Osteoblast (primary cell): Measurements from ENCODE around the gene OR1D5. TPM values are rescaled to one million over a fixed set of nuclear protein-coding genes. Genes with fewer than 3 reads are reported as not detected.

Experiments
- DNase-seq: peaks from one replicate; pipeline ENCODE4 v3.0.0; 2011; ENCODE audit warnings: low spot score, mixed read lengths; ENCODE audit not compliant: insufficient read length; ENCODE audit errors: missing footprints
- H2AFZ ChIP-seq: 2 replicates; pipeline ENCODE4 v1.6.0; 2011; ENCODE audit warnings: mild to moderate bottlenecking, low read length
- H3K27ac ChIP-seq: 2 replicates; pipeline ENCODE4 v1.5.1; 2011; ENCODE audit warnings: mild to moderate bottlenecking, low read depth, low read length, moderate library complexity
- H3K27me3 ChIP-seq: 2 replicates; pipeline ENCODE4 v1.6.0; 2012; ENCODE audit warnings: mild to moderate bottlenecking, control low read depth, inconsistent platforms, low read length, moderate library complexity; ENCODE audit not compliant: insufficient read depth
- H3K36me3 ChIP-seq: 2 replicates; pipeline ENCODE4 v1.5.1; 2011; ENCODE audit warnings: mild to moderate bottlenecking, low read length, control low read depth, moderate library complexity; ENCODE audit not compliant: insufficient read depth
- H3K4me1 ChIP-seq: 2 replicates; pipeline ENCODE4 v1.5.1; 2011; ENCODE audit warnings: mild to moderate bottlenecking, low read length, control low read depth, moderate library complexity; ENCODE audit not compliant: insufficient read depth
- H3K4me2 ChIP-seq: 2 replicates; pipeline ENCODE4 v1.6.0; 2011; ENCODE audit warnings: mild to moderate bottlenecking, low read length; ENCODE audit not compliant: insufficient read depth
- H3K4me3 ChIP-seq: fragments of 200-600 bp; sonication (generic); 3 replicates; pipeline ENCODE4 v1.5.1; 2012; ENCODE audit warnings: mild to moderate bottlenecking, low read length, inconsistent platforms; ENCODE audit not compliant: insufficient read depth
- H3K79me2 ChIP-seq: 2 replicates; pipeline ENCODE4 v1.6.0; 2012; ENCODE audit warnings: mild to moderate bottlenecking, low read length, control low read depth, inconsistent platforms; ENCODE audit not compliant: insufficient read depth
- H3K9me3 ChIP-seq: 2 replicates; pipeline ENCODE4 v1.5.1; 2011; ENCODE audit warnings: low read depth, low read length, control low read depth
- H4K20me1 ChIP-seq: 2 replicates; pipeline ENCODE4 v1.6.0; 2012; ENCODE audit warnings: mild to moderate bottlenecking, low read length, control low read depth; ENCODE audit not compliant: insufficient read depth
- total RNA-seq: library from RNA; depleted of rRNA; stranded (reverse); fragments of >200 nt; gene quantifications from 2 replicates; pipeline ENCODE4 v1.2.3, GENCODE V29; 2012
- TF ChIP-seq, protein P1 (sequence below): IDR thresholded peaks from 2 replicates; pipeline ENCODE4 v1.5.1; 2011; ENCODE audit warnings: mild to moderate bottlenecking, low read depth, low read length, moderate library complexity; ENCODE audit errors: extremely low read depth

The OR1D5 gene
- total RNA-seq, 1 donor, result not detected

GRCh38 chr17:3030096-3030495 lies 33.3 kb downstream of the OR1D5 start:
- no peaks in the 10 kb centered on the region for H3K27me3 ChIP-seq
- no peak overlapping the region for H3K4me3 ChIP-seq
- peak overlapping the region; percentile 8 for H3K4me2 ChIP-seq
- TF ChIP-seq, protein P1, sequence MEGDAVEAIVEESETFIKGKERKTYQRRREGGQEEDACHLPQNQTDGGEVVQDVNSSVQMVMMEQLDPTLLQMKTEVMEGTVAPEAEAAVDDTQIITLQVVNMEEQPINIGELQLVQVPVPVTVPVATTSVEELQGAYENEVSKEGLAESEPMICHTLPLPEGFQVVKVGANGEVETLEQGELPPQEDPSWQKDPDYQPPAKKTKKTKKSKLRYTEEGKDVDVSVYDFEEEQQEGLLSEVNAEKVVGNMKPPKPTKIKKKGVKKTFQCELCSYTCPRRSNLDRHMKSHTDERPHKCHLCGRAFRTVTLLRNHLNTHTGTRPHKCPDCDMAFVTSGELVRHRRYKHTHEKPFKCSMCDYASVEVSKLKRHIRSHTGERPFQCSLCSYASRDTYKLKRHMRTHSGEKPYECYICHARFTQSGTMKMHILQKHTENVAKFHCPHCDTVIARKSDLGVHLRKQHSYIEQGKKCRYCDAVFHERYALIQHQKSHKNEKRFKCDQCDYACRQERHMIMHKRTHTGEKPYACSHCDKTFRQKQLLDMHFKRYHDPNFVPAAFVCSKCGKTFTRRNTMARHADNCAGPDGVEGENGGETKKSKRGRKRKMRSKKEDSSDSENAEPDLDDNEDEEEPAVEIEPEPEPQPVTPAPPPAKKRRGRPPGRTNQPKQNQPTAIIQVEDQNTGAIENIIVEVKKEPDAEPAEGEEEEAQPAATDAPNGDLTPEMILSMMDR, result no peak
- no peaks in the 10 kb centered on the region for H3K9me3 ChIP-seq
- peak overlapping the region; percentile 29 for H3K27ac ChIP-seq
- H3K36me3 ChIP-seq, result no peaks in the 10 kb centered on the region
- no peak overlapping the region for H2AFZ ChIP-seq
- no peaks in the 10 kb centered on the region for H4K20me1 ChIP-seq
- no peaks in the 10 kb centered on the region for H3K79me2 ChIP-seq
- peaks cover 5% of the 10 kb centered on the region for H3K4me1 ChIP-seq
- peak; percentile 95 for DNase-seq

- TF ChIP-seq, protein P1, result no peak
- Histone ChIP-seq H3K79me2 (no peaks in the 10 kb centered on the region), H3K4me3 (no peak overlapping the region), H3K4me2 (no peak overlapping the region), H3K27ac (no peak overlapping the region), H4K20me1 (no peaks in the 10 kb centered on the region), H3K27me3 (no peaks in the 10 kb centered on the region), H2AFZ (no peak overlapping the region), H3K4me1 (peaks cover 5% of the 10 kb centered on the region), H3K9me3 (no peaks in the 10 kb centered on the region), H3K36me3 (no peaks in the 10 kb centered on the region)
- DNase-seq, result no peak
These were observed 34.0 kb downstream of the OR1D5 start for GRCh38 chr17:3029213-3029913.

GRCh38 chr17:3027786-3028532 lies 35.4 kb downstream of the OR1D5 start:
- H3K27me3 ChIP-seq, result no peaks in the 10 kb centered on the region
- H3K4me1 ChIP-seq, result peaks cover 5% of the 10 kb centered on the region
- H3K4me3 ChIP-seq, result no peak overlapping the region
- no peak overlapping the region for H3K4me2 ChIP-seq
- H3K27ac ChIP-seq, result no peak overlapping the region
- H3K36me3 ChIP-seq, result peaks cover 6% of the 10 kb centered on the region
- no peak for DNase-seq
- TF ChIP-seq, protein P1, result no peak
- no peaks in the 10 kb centered on the region for H4K20me1 ChIP-seq
- no peak overlapping the region for H2AFZ ChIP-seq
- H3K9me3 ChIP-seq, result peaks cover 4% of the 10 kb centered on the region
- H3K79me2 ChIP-seq, result no peaks in the 10 kb centered on the region
